Smooth muscle cell of the umbilical artery (primary cell): ENCODE results near the gene OMG. TPM values are rescaled to one million over a fixed set of nuclear protein-coding genes. Genes with fewer than 3 reads are reported as not detected.

ENCODE experiments used
- total RNA-seq: library from RNA; depleted of rRNA; stranded (reverse); fragments of >200 nt; gene quantifications from 2 replicates; pipeline ENCODE4 v1.2.3, GENCODE V29; 2014

Gene OMG, protein sequence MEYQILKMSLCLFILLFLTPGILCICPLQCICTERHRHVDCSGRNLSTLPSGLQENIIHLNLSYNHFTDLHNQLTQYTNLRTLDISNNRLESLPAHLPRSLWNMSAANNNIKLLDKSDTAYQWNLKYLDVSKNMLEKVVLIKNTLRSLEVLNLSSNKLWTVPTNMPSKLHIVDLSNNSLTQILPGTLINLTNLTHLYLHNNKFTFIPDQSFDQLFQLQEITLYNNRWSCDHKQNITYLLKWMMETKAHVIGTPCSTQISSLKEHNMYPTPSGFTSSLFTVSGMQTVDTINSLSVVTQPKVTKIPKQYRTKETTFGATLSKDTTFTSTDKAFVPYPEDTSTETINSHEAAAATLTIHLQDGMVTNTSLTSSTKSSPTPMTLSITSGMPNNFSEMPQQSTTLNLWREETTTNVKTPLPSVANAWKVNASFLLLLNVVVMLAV
- total RNA-seq = not detected in 2 replicates

DNA sequence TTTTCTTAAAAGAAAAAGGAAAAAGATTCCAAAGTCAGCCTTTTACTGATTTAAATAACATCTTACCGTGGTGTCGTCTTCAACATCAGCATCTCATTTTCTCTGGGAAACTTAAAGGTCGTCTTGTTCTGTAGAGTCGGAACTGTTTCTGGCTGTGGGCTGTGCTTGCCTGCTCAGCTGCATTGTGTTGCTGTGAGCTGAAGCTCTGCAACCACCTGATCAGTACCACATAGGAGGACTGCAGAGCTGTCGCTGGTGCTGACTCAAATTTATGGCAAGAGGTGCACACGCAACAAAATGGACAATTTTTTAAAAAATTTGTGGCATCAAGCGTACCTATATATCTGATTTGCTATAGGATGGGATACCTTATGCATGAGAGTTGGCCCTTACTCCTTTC is at the start of gene OMG:
TSS of gene OMG (minus strand) at position 150 of the 400 bp plus-strand sequence. CDS start 908 bp downstream, outside the sequence.

GRCh38 chr17:31321481-31321880 is 24.4 kb upstream of the OMG start, which contains the start of gene EVI2A:
Gene EVI2A (minus strand): TSS chr17:31321622. CDS start chr17:31319013, 2,609 bp downstream.

GRCh38 chr17:31313982-31314781 is 17.1 kb upstream of the OMG start, which contains the start of gene EVI2B:
Gene EVI2B (minus strand): TSS chr17:31314054. CDS start chr17:31305609, 8,445 bp downstream.

Other genes with a start within 250 kb of the OMG start
- gene NF1, start 202.3 kb downstream of the OMG start, total RNA-seq = 73.0 and 89.5 TPM in 2 replicates
- gene EVI2B, start 16.8 kb upstream of the OMG start, total RNA-seq = not detected in 2 replicates
- 0.09 and 0.59 TPM in 2 replicates for gene EVI2A, start 24.4 kb upstream of the OMG start, total RNA-seq
- gene RAB11FIP4, start 94.4 kb upstream of the OMG start, total RNA-seq = under 0.01 and 0.74 TPM in 2 replicates